Smooth muscle cell (in vitro differentiated cells): Measurements from ENCODE around the gene ZFAND5. TPM values are rescaled to one million over a fixed set of nuclear protein-coding genes. Genes with fewer than 3 reads are reported as not detected.

Experiments
- DNase-seq: peaks from one replicate; lab custom pipeline; 2025; ENCODE audit not compliant: unreplicated experiment; lab: John Stamatoyannopoulos, UW
- H2AFZ ChIP-seq: fragments of 200-600 bp; sonication (generic); 2 replicates; pipeline ENCODE4 v1.6.0; 2016; ENCODE audit warnings: antibody characterized with exemption, low read depth, mild to moderate bottlenecking
- H3F3A ChIP-seq: fragments of 200-600 bp; sonication (generic); 2 replicates; pipeline ENCODE4 v1.6.0; 2017; ENCODE audit warnings: antibody characterized with exemption, low read depth
- H3K27ac ChIP-seq: fragments of 200-600 bp; sonication (generic); 2 replicates; pipeline ENCODE4 v1.5.1; 2016; ENCODE audit warnings: low read depth, mild to moderate bottlenecking
- H3K27me3 ChIP-seq: fragments of 200-600 bp; sonication (generic); 2 replicates; pipeline ENCODE4 v1.6.1; 2016; ENCODE audit warnings: low read depth, mild to moderate bottlenecking
- H3K36me3 ChIP-seq: fragments of 200-600 bp; sonication (generic); 2 replicates; pipeline ENCODE4 v1.5.1; 2016; ENCODE audit warnings: low read depth
- H3K4me1 ChIP-seq: fragments of 200-600 bp; sonication (generic); 2 replicates; pipeline ENCODE4 v1.5.1; 2016; ENCODE audit warnings: low read depth
- H3K4me2 ChIP-seq: fragments of 200-600 bp; sonication (generic); 2 replicates; pipeline ENCODE4 v1.6.0; 2016; ENCODE audit warnings: mild to moderate bottlenecking
- H3K4me3 ChIP-seq: fragments of 200-600 bp; sonication (generic); 2 replicates; pipeline ENCODE4 v1.5.1; 2016; ENCODE audit warnings: mild to moderate bottlenecking
- H3K79me2 ChIP-seq: fragments of 200-600 bp; sonication (generic); 2 replicates; pipeline ENCODE4 v1.6.0; 2016; ENCODE audit warnings: low read depth, mild to moderate bottlenecking
- H3K9ac ChIP-seq: fragments of 200-600 bp; sonication (generic); 2 replicates; pipeline ENCODE4 v1.6.0; 2016; ENCODE audit warnings: low read depth
- H3K9me3 ChIP-seq: fragments of 200-600 bp; sonication (generic); replicated peaks from 2 replicates; pipeline ENCODE4 v1.5.1; 2016; ENCODE audit warnings: low read depth
- H4K20me1 ChIP-seq: fragments of 200-600 bp; sonication (generic); 2 replicates; pipeline ENCODE4 v1.6.0; 2016; ENCODE audit warnings: low read depth
- CTCF ChIP-seq: fragments of 200-600 bp; sonication (generic); IDR thresholded peaks from 2 replicates; pipeline ENCODE4 v1.5.1; 2017; ENCODE audit warnings: borderline replicate concordance, mild to moderate bottlenecking, antibody characterized with exemption; ENCODE audit not compliant: insufficient read depth, poor library complexity, severe bottlenecking
- WGBS: methylation state at CpG from one replicate; pipeline ENCODE4 v1.1.7; 2016; ENCODE audit warnings: low lambda C conversion rate; 5-methylcytosine and 5-hydroxymethylcytosine counted together
- polyA plus RNA-seq: library from polyadenylated mRNA; unstranded; fragments of >200 nt; fragmentation: Nextera tagmentation; extraction: Ambion mirVana; gene quantifications from 2 replicates; pipeline ENCODE4 v1.2.1, GENCODE V29; 2016
- total RNA-seq: library from RNA; depleted of rRNA; stranded (reverse); fragments of >200 nt; gene quantifications from 2 replicates; pipeline ENCODE4 v1.2.3, GENCODE V29; 2014

The ZFAND5 gene
- total and polyA plus RNA-seq, 2 experiments from 2014 or later = 163 to 244 TPM

GRCh38 chr9:72355153-72355552 is 9.9 kb downstream of the ZFAND5 start:
- Histone ChIP-seq H3K4me1 (peaks cover 6% of the 10 kb centered on the region), H3K4me2 (no peak overlapping the region), H3K79me2 (peaks cover 50% of the 10 kb centered on the region), H3K4me3 (no peak overlapping the region), H3F3A (peaks cover 16% of the 10 kb centered on the region), H2AFZ (no peak overlapping the region), H3K27ac (no peak overlapping the region), H3K36me3 (peaks cover 52% of the 10 kb centered on the region), H3K9me3 (no peaks in the 10 kb centered on the region), H3K27me3 (no peaks in the 10 kb centered on the region), H4K20me1 (peaks cover 78% of the 10 kb centered on the region), H3K9ac (no peak overlapping the region)
- TF ChIP-seq CTCF = no peak
- no peak for DNase-seq
- 76% methylated on average over 4 of the region's 4 CpGs for WGBS

- WGBS = 100% methylated on average over 1 of the region's 1 CpG
- DNase-seq = no peak
- no peaks in the 10 kb centered on the region for H3K9me3 ChIP-seq
- H3K79me2 ChIP-seq = peaks cover 46% of the 10 kb centered on the region
- no peak overlapping the region for H3K27ac ChIP-seq
- no peak overlapping the region for H3K9ac ChIP-seq
- peaks cover 2% of the 10 kb centered on the region for H3K4me1 ChIP-seq
- no peaks in the 10 kb centered on the region for H3K27me3 ChIP-seq
- peaks cover 16% of the 10 kb centered on the region for H3F3A ChIP-seq
- no peak overlapping the region for H3K4me3 ChIP-seq
- no peak for TF ChIP-seq CTCF
- peaks cover 75% of the 10 kb centered on the region for H4K20me1 ChIP-seq
- H3K36me3 ChIP-seq = peaks cover 50% of the 10 kb centered on the region
- H2AFZ ChIP-seq = no peak overlapping the region
- H3K4me2 ChIP-seq = no peak overlapping the region
Observed at GRCh38 chr9:72354704-72355103, 10.3 kb downstream of the ZFAND5 start.

GRCh38 chr9:72353455-72354116 is 11.4 kb downstream of the ZFAND5 start:
- peaks cover 40% of the 10 kb centered on the region for H3K36me3 ChIP-seq
- H3K4me1 ChIP-seq = no peaks in the 10 kb centered on the region
- H3K27ac ChIP-seq = peak overlapping the region; percentile 4
- 94% methylated on average over 4 of the region's 4 CpGs for WGBS
- H4K20me1 ChIP-seq = peaks cover 63% of the 10 kb centered on the region
- H2AFZ ChIP-seq = no peak overlapping the region
- H3K79me2 ChIP-seq = peaks cover 35% of the 10 kb centered on the region
- H3K9me3 ChIP-seq = no peaks in the 10 kb centered on the region
- DNase-seq = no peak
- no peak overlapping the region for H3K4me3 ChIP-seq
- no peaks in the 10 kb centered on the region for H3K27me3 ChIP-seq
- TF ChIP-seq CTCF = no peak
- peaks cover 16% of the 10 kb centered on the region for H3F3A ChIP-seq
- no peak overlapping the region for H3K4me2 ChIP-seq
- H3K9ac ChIP-seq = no peak overlapping the region

GRCh38 chr9:72352911-72353388 is 12.1 kb downstream of the ZFAND5 start:
- H3K79me2 ChIP-seq = peaks cover 28% of the 10 kb centered on the region
- H3K4me2 ChIP-seq = no peak overlapping the region
- H2AFZ ChIP-seq = no peak overlapping the region
- peaks cover 57% of the 10 kb centered on the region for H4K20me1 ChIP-seq
- TF ChIP-seq CTCF = no peak
- H3K27ac ChIP-seq = no peak overlapping the region
- no peaks in the 10 kb centered on the region for H3K27me3 ChIP-seq
- H3K36me3 ChIP-seq = peaks cover 33% of the 10 kb centered on the region
- WGBS = 63% methylated on average over 2 of the region's 2 CpGs
- H3K9me3 ChIP-seq = no peaks in the 10 kb centered on the region
- H3K9ac ChIP-seq = no peak overlapping the region
- peaks cover 13% of the 10 kb centered on the region for H3F3A ChIP-seq
- no peaks in the 10 kb centered on the region for H3K4me1 ChIP-seq
- H3K4me3 ChIP-seq = no peak overlapping the region
- no peak for DNase-seq
